GM18508 (cell line): ENCODE results near the gene SLC38A10.

Source experiments
- ATAC-seq: cut with Tn5 transposase; IDR thresholded peaks from one replicate; pipeline ENCODE4 v1.9.1; 2021; ENCODE audit warnings: moderate number of reproducible peaks; ENCODE audit not compliant: insufficient read depth, unreplicated experiment

SLC38A10 gene

GRCh38 chr17:81282141-81282540, 13.0 kb downstream of the SLC38A10 start:
- no peak for ATAC-seq

GRCh38 chr17:81280571-81280970, 14.5 kb downstream of the SLC38A10 start:
- no peak for ATAC-seq

DNA sequence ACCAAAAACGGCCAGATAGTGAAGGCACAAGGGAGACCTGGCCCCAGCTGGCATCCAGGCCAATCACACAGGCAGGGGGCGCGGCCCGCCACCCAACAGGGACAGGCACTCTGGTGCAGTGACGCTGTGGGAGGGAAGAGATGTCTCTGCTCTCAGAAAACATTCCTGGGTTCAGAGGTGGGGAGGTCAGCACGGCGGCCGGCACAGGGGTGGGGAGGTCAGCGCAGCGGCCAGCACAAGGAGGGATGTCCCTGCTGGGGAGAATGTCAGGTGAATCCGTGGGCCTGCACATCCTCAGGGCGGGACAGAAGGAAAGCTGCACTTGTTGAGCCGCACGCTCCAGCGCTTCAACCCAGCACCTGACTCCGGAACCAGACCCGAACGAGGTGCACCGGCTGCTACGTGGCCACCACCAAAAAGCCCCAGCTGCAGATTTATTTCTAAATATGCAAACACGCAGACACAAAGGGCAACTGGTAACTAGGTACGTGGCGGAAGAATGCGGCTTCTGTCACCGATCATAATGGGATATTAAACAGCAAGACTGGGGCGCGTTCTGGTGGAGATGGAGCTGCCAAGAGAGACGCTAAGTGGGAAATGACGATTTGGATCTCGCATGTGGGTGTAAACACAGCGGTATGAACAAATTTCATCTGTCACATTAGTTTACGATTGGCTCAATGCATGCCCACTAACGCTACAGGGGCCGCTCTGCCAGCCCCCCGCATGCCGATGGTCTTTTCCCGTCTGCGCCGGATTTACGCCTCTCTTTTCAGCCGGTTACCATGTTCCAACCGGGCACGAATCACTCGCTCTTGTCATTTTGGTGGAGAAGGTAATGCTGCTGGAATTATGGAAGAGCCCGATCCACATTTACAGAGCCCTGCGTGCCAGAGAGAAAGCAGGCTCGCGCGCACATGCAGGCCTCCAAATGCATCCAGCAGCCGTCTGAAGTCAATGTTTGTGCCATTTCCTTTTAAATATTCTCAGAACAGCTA, 15.5 kb downstream of the SLC38A10 start:
- no peak for ATAC-seq

DNA sequence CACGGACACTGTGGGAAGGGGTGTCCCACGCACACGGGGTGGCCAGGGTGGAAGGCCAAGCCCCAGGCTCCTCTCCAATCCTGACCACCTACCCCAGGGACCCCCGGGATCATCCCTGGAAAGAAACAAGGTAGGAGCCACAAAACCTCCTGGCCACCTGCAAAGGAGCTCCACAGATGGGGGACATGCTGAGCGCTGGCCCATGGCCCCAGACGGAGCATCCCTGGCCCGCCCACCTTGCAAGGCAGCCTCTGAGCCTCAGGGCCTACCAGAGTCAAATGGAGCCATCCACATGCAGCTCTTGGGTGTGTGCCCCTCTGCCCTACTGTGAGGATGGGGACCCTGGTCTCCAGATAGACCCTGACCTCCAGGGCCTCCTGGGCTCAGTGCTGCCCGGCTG, 16.3 kb downstream of the SLC38A10 start:
- ATAC-seq = no peak

DNA sequence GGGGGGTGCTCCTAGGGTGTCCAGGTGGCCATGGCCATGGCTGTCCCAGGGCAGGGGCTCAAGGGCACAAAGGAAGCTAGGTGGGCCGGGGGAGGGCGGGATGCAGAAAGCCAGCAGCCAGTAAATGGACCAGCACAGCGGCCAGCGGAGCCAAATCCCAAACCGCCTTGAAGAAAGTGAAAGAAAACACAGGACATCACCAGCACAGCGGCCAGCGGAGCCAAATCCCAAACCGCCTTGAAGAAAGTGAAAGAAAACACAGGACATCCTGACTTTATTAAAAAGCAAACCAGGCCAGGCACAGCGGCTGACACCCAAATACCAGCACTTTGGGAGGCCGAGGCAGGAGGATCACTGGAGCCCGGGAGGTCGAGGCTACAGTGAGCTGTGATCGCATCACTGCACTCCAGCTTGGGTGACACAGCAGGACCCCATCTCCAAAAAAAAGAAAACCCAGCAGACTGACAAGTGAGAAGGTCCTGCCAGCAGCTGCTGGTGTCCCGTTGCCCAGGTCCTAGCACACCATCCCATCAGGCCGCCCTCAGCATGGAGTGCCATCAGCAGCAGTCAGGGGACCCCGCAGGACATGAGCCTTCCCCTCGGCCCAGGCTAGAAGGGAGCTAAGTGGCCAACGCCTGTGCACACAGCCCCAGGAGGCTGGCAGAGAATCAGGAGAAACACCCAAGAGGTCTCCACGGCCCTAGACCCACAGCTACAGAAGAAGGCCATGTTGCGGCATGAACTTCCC, 17.0 kb downstream of the SLC38A10 start:
- ATAC-seq = no peak

DNA sequence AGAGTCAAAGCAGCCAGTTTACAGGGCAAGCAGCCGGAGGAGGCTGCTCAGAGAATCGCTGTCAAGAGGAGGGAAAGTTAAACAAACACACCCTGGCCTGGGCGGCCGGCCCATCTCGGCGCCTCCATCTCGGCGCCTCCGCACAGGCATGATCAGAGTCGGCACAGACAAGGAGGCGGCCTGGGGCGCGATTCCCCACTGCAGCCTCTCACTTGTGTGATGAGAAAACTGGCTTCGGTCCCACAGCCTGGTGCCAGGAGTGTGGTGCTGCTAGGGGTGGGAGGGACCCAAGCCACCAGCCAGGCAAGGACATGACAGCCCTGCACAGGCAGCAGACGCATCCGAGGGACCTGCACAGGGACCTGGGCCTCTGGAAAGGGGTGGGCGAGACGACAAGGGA, 17.7 kb downstream of the SLC38A10 start:
- ATAC-seq = no peak

DNA sequence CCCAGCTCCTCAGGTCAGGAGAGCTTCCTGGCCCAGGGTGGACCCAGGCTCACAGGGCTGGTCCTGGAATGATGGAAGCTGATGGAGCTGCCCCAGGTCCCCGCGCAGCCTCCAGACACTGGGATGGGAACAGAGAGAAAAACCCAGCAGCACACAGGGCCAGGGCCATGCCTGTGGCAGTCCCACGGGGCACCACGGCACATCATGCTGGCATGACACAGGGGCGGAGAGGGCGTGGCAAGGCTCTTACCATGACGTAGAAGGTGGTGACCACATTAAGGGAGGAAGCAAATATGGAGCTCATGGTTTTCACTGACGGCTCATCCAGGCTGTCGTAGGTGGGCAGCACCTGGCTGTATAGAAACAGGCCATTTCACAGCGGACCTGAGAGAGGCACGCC, 18.3 kb downstream of the SLC38A10 start:
- no peak for ATAC-seq

GRCh38 chr17:81274471-81274855, 20.6 kb downstream of the SLC38A10 start:
- no peak for ATAC-seq

DNA sequence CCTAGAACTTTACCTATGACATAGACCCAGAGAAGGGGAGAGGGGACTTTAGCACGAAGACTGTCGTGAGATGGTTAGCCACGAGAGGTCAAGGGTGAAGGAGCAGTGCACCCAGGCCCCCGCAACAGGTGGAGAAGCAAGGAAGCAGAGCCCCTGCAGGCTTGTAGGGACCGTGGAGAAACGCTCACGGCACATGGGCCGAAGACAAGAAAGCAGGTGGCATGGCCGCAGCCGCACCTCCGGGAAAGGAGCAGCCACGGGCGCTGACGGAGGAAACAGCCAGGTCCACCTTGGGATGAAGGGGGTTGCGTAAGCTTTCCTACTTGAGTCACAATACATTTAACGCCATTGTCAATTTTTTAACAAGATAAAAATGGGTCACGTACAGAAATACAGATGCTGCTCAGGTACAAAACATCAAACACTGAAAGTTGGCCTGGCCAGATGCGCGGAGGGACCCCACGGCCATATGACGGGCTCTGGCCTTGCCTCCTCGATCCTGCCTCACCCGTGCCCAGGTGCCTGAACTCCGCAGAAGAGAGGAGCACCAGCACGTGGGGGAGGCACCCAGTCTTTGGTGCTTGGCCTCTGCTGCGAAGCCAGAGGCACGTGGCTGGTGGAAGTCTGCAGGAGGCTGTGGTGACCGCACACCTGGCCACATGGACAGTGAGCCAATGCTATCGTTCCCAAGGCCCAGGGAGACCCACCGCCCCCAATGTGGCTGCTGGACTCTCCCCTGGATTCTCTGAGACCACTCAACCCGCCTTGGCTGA, 21.2 kb downstream of the SLC38A10 start:
- ATAC-seq = no peak

DNA sequence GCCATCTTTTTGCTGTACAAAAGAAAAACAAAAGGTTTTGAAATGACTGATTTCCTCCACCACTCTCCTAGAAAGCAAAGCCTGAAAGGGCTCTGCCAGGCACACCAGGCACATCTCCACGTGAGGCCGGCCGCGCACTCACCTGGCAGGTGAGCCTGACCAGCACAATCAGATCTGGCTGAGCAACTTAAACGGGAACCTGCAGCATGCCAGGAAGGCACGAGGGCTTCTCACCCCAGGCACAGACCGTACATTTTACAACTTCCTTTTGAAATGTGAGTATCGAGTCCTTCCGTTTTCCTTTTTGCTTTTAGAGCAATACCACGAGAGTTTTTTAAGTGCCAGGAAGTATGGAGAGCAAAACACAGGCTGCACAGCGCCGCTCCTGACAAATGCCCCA, 22.5 kb downstream of the SLC38A10 start:
- no peak for ATAC-seq

GRCh38 chr17:81271226-81271625, 23.9 kb downstream of the SLC38A10 start:
- no peak for ATAC-seq

GRCh38 chr17:81270279-81270678, 24.8 kb downstream of the SLC38A10 start:
- ATAC-seq = no peak

GRCh38 chr17:81267390-81268067, 27.6 kb downstream of the SLC38A10 start:
- ATAC-seq = no peak

DNA sequence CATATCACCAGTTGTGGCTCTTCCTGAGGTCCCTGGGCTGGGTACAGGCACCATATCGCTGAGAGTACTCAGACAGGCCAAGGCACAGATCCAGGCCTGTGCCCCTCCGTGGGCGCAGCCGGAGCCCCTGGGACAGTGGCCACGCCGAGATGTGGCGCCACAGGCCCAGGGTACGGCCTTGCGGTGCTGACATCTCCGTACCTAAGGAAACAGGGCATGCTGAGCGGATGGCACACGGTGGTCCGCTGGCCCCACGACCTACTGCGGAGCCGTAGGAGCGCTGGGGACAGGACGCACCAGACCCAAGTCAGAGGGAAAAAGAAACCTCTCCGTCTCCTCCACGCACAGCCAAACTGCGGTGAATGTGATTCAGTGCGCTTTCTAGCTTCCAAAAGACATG, 29.5 kb downstream of the SLC38A10 start:
- ATAC-seq = no peak

DNA sequence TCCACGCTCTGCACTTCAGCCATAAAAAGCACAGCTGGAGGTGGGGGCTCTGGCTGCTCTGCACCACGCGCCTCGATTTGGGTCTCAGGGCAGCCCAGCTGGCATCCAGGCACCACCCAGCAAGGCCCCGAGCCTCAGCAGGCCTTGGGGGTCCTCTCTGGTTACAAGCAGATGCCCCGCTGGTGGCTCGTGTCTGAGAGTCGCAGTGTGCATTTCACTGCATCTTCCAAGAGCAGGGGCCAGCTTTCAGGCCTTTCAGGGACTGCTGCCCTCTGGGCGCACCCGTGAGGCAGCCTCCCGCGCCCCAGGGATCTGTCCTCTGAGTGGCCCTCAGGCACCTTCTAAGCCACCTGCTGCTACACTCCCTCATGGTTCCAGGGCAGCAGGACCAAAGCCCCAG, 30.5 kb downstream of the SLC38A10 start:
- no peak for ATAC-seq

GRCh38 chr17:81263371-81264181, 31.5 kb downstream of the SLC38A10 start:
- no peak for ATAC-seq

DNA sequence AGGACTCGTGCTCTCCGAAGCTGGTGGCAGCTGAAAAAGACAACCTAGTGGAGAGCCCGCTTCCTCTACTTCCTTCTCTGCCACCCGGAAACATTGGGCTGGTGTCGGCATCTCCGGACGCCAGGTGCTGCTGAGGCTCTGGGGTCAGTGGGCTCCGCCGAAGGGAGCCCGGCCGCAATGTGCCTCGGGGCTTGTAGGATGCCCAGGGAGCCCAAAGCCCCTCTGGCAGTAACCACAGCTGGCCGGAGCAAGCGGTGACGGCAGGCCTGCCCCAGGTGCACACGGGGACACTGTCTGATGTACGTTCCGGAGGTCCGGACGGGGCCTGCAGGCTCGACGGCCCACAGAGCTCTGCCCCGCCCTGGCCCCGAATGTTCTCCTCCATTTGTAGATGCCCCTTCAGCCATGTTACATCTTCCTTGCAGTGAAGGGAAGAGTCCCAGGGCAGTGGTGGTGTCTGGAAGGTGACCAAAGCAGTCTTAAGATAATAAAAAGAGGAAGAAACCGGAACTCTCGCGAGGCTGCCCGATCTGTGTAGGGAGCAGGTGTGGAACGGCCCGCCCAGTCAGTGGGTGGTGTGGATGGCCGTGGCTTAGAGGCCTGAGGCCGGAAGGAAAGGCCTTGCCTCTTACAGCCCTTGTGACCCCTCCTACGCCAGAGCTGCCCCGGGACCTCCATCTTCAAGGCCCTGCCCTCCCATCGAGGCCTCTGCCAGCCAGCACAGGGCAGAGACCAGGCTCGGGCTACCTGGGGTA, 33.3 kb downstream of the SLC38A10 start:
- no peak for ATAC-seq

DNA sequence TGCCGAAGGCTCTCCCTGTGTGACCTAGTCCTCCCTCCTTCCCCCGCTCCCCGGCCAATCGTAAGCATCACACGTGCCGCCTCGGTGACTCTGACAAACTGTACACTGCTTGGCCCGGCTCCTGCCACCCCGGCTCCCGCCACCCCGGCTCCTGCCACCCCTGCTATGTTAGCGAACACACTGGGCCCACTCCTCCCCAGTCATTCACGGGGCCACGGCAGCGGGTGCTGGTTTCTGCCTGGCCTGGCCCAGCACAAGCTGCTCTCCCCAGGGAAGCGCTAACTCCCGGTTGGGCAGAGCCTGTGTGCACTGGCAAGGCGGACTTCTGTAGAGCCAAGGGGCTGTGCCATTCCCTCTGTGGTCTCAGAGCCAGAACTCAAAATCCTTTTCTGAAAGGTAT, 34.0 kb downstream of the SLC38A10 start:
- no peak for ATAC-seq

GRCh38 chr17:81260641-81261040, 34.5 kb downstream of the SLC38A10 start:
- ATAC-seq = no peak
